Tibial nerve (tissue), 4 donors: ENCODE results near the gene TBRG4.

ENCODE experiments used
- CTCF ChIP-seq, 5 experiments: fragments of 200-600 bp in 3 of 5; fragments of 450-650 bp in 2 of 5; sonication (generic) in 3 of 5; IDR thresholded peaks; one replicate each; pipeline ENCODE4 v1.5.1; 2016 to 2019; ENCODE audit warnings: antibody characterized with exemption in 5 of 5, mild to moderate bottlenecking in 3 of 5, moderate library complexity in 2 of 5
- EP300 ChIP-seq, 2 donors: sonication (generic); formaldehyde crosslinking; IDR thresholded peaks; one replicate each; pipeline ENCODE4 v1.6.1; 2017; ENCODE audit warnings: antibody characterized with exemption in 2 of 2, mild to moderate bottlenecking in 1 of 2

- TF ChIP-seq EP300 (IDR thresholded peaks at IDR 0.05) (no peak), CTCF (IDR thresholded peaks at IDR 0.05) (no peak)
Measured at GRCh38 chr7:45119550-45119949, 8.1 kb upstream of the TBRG4 start.
